SJCRH30 (cell line): Measurements from ENCODE around the gene RFX8. TPM values are rescaled to one million over a fixed set of nuclear protein-coding genes. Genes with fewer than 3 reads are reported as not detected.

ENCODE experiments used
- DNase-seq, 2 experiments: peaks; one replicate each; pipeline ENCODE4 v3.0.0-alpha.2; 2015 to 2020
- H3K27ac ChIP-seq: fragments of 250-450 bp; sonication (Bioruptor Pico); 2 replicates; pipeline ENCODE4 v1.5.1; 2020; ENCODE audit warnings: mild to moderate bottlenecking, moderate library complexity
- H3K27me3 ChIP-seq: fragments of 250-450 bp; sonication (Bioruptor Pico); 2 replicates; pipeline ENCODE4 v1.5.1; 2020; ENCODE audit warnings: mild to moderate bottlenecking, moderate library complexity
- H3K36me3 ChIP-seq: fragments of 250-450 bp; sonication (Bioruptor Pico); 2 replicates; pipeline ENCODE4 v1.5.1; 2020; ENCODE audit warnings: mild to moderate bottlenecking, moderate library complexity
- H3K4me1 ChIP-seq: fragments of 250-450 bp; sonication (Bioruptor Pico); 2 replicates; pipeline ENCODE4 v1.5.1; 2020; ENCODE audit warnings: mild to moderate bottlenecking, moderate library complexity
- H3K4me3 ChIP-seq: fragments of 250-450 bp; sonication (Bioruptor Pico); 2 replicates; pipeline ENCODE4 v1.5.1; 2020; ENCODE audit warnings: mild to moderate bottlenecking, moderate library complexity
- H3K9me3 ChIP-seq: fragments of 250-450 bp; sonication (Bioruptor Pico); replicated peaks from 2 replicates; pipeline ENCODE4 v1.5.1; 2020; ENCODE audit warnings: mild to moderate bottlenecking, moderate library complexity
- total RNA-seq: library from RNA; depleted of rRNA; stranded (reverse); fragments of >200 nt; shearing (Covaris generic); gene quantifications from 2 replicates; pipeline ENCODE4 v1.2.3, GENCODE V29; 2014

The RFX8 gene
- total RNA-seq, 1 experiment from 2014 or later: 0.06 TPM

- H3K9me3 ChIP-seq: no peaks in the 10 kb centered on the region
- 0 out of 2 replicates have a peak, but pooled peaks cover 4% of the 10 kb centered on the region for H3K27me3 ChIP-seq
- H3K4me1 ChIP-seq: no peaks in the 10 kb centered on the region
- DNase-seq: no peak
- no peak overlapping the region for H3K4me3 ChIP-seq
- no peaks in the 10 kb centered on the region for H3K36me3 ChIP-seq
- H3K27ac ChIP-seq: no peak overlapping the region
These were observed 95.8 kb downstream of the RFX8 start for GRCh38 chr2:101379091-101379490.

- Histone ChIP-seq H3K9me3 (0 out of 2 replicates have a peak, but pooled peaks cover 4% of the 10 kb centered on the region), H3K27ac (no peak overlapping the region), H3K4me1 (no peaks in the 10 kb centered on the region), H3K36me3 (no peaks in the 10 kb centered on the region), H3K27me3 (0 out of 2 replicates have a peak, but pooled peaks cover 4% of the 10 kb centered on the region), H3K4me3 (no peak overlapping the region)
- DNase-seq: no peak
These were observed 99.3 kb downstream of the RFX8 start for GRCh38 chr2:101375653-101376052.

- DNase-seq: no peak
- H3K9me3 ChIP-seq: 0 out of 2 replicates have a peak, but pooled peaks cover 4% of the 10 kb centered on the region
These were observed 99.9 kb downstream of the RFX8 start for GRCh38 chr2:101374821-101375561.

GRCh38 chr2:101372792-101373191, 102.1 kb downstream of the RFX8 start:
- H3K36me3 ChIP-seq: no peaks in the 10 kb centered on the region

More at GRCh38 chr2:101374821-101375561, 99.9 kb downstream of the RFX8 start:
- H3K27me3 ChIP-seq: 0 out of 2 replicates have a peak, but pooled peaks cover 4% of the 10 kb centered on the region
- H3K36me3 ChIP-seq: no peaks in the 10 kb centered on the region
- H3K4me1 ChIP-seq: no peaks in the 10 kb centered on the region
- H3K4me3 ChIP-seq: no peak overlapping the region
- H3K27ac ChIP-seq: no peak overlapping the region

GRCh38 chr2:101371636-101372035, 103.3 kb downstream of the RFX8 start:
- Histone ChIP-seq H3K4me3 (no peak overlapping the region), H3K4me1 (no peaks in the 10 kb centered on the region), H3K27ac (no peak overlapping the region), H3K36me3 (no peaks in the 10 kb centered on the region), H3K27me3 (no peaks in the 10 kb centered on the region), H3K9me3 (0 out of 2 replicates have a peak, but pooled peaks cover 4% of the 10 kb centered on the region)
- no peak for DNase-seq

More at GRCh38 chr2:101372792-101373191, 102.1 kb downstream of the RFX8 start:
- 0 out of 2 replicates have a peak, but pooled peaks cover under 1% of the 10 kb centered on the region for H3K27me3 ChIP-seq
- H3K4me1 ChIP-seq: no peaks in the 10 kb centered on the region
- no peak for DNase-seq
- no peak overlapping the region for H3K4me3 ChIP-seq
- H3K9me3 ChIP-seq: 0 out of 2 replicates have a peak, but pooled peaks cover 4% of the 10 kb centered on the region
- no peak overlapping the region for H3K27ac ChIP-seq

GRCh38 chr2:101369100-101369499, 105.8 kb downstream of the RFX8 start:
- Histone ChIP-seq H3K27me3 (no peaks in the 10 kb centered on the region), H3K4me3 (no peak overlapping the region), H3K36me3 (no peaks in the 10 kb centered on the region), H3K4me1 (no peaks in the 10 kb centered on the region), H3K9me3 (0 out of 2 replicates have a peak, but pooled peaks cover 4% of the 10 kb centered on the region), H3K27ac (no peak overlapping the region)
- no peak for DNase-seq

- Histone ChIP-seq H3K4me3 (no peak overlapping the region), H3K36me3 (no peaks in the 10 kb centered on the region), H3K4me1 (no peaks in the 10 kb centered on the region), H3K9me3 (0 out of 2 replicates have a peak, but pooled peaks cover 4% of the 10 kb centered on the region), H3K27me3 (no peaks in the 10 kb centered on the region), H3K27ac (no peak overlapping the region)
- no peak for DNase-seq
These were observed 106.5 kb downstream of the RFX8 start for GRCh38 chr2:101368376-101368775.

- Histone ChIP-seq H3K9me3 (no peaks in the 10 kb centered on the region), H3K36me3 (no peaks in the 10 kb centered on the region), H3K27ac (no peak overlapping the region), H3K4me3 (no peak overlapping the region), H3K27me3 (no peaks in the 10 kb centered on the region), H3K4me1 (no peaks in the 10 kb centered on the region)
- no peak for DNase-seq
These were observed 107.4 kb downstream of the RFX8 start for GRCh38 chr2:101367508-101367907.

GRCh38 chr2:101364878-101365277, 110.0 kb downstream of the RFX8 start:
- no peak for DNase-seq
- Histone ChIP-seq H3K27me3 (no peaks in the 10 kb centered on the region), H3K9me3 (no peaks in the 10 kb centered on the region), H3K27ac (no peak overlapping the region), H3K4me3 (no peak overlapping the region), H3K36me3 (no peaks in the 10 kb centered on the region), H3K4me1 (no peaks in the 10 kb centered on the region)

- no peak for DNase-seq
- Histone ChIP-seq H3K9me3 (no peaks in the 10 kb centered on the region), H3K4me1 (no peaks in the 10 kb centered on the region), H3K4me3 (no peak overlapping the region), H3K27ac (no peak overlapping the region), H3K27me3 (no peaks in the 10 kb centered on the region), H3K36me3 (no peaks in the 10 kb centered on the region)
These were observed 112.1 kb downstream of the RFX8 start for GRCh38 chr2:101362777-101363176.

GRCh38 chr2:101362316-101362715, 112.6 kb downstream of the RFX8 start:
- no peak overlapping the region for H3K4me3 ChIP-seq
- no peaks in the 10 kb centered on the region for H3K4me1 ChIP-seq
- no peaks in the 10 kb centered on the region for H3K36me3 ChIP-seq
- no peaks in the 10 kb centered on the region for H3K27me3 ChIP-seq
- no peaks in the 10 kb centered on the region for H3K9me3 ChIP-seq
- no peak overlapping the region for H3K27ac ChIP-seq
- DNase-seq: no peak

- H3K27me3 ChIP-seq: no peaks in the 10 kb centered on the region
- no peaks in the 10 kb centered on the region for H3K4me1 ChIP-seq
- no peaks in the 10 kb centered on the region for H3K36me3 ChIP-seq
- no peaks in the 10 kb centered on the region for H3K9me3 ChIP-seq
- no peak for DNase-seq
- no peak overlapping the region for H3K4me3 ChIP-seq
- no peak overlapping the region for H3K27ac ChIP-seq
These were observed 113.4 kb downstream of the RFX8 start for GRCh38 chr2:101361522-101361921.

- Histone ChIP-seq H3K36me3 (no peaks in the 10 kb centered on the region), H3K4me1 (0 out of 2 replicates have a peak, but pooled peaks cover 3% of the 10 kb centered on the region), H3K9me3 (no peaks in the 10 kb centered on the region), H3K27me3 (no peaks in the 10 kb centered on the region), H3K4me3 (no peak overlapping the region), H3K27ac (no peak overlapping the region)
- DNase-seq: no peak
These were observed 113.8 kb downstream of the RFX8 start for GRCh38 chr2:101361121-101361520.

- Histone ChIP-seq H3K4me1 (0 out of 2 replicates have a peak, but pooled peaks cover 3% of the 10 kb centered on the region), H3K9me3 (no peaks in the 10 kb centered on the region), H3K27ac (no peak overlapping the region), H3K27me3 (no peaks in the 10 kb centered on the region), H3K4me3 (no peak overlapping the region), H3K36me3 (no peaks in the 10 kb centered on the region)
- no peak for DNase-seq
These were observed 114.7 kb downstream of the RFX8 start for GRCh38 chr2:101360232-101360631.

- Histone ChIP-seq H3K4me3 (no peak overlapping the region), H3K9me3 (no peaks in the 10 kb centered on the region), H3K27me3 (no peaks in the 10 kb centered on the region), H3K36me3 (no peaks in the 10 kb centered on the region), H3K4me1 (0 out of 2 replicates have a peak, but pooled peaks cover 3% of the 10 kb centered on the region), H3K27ac (no peak overlapping the region)
- no peak for DNase-seq
These were observed 115.4 kb downstream of the RFX8 start for GRCh38 chr2:101359410-101359954.
